Neutrophil (primary cell): ENCODE data around the gene TNIK.
A peak's percentile ranks its signal among the peaks of the same experiment; 100 is the strongest.

Source experiments
- H3K27ac ChIP-seq: fragments of 200-600 bp; sonication (generic); 2 replicates; pipeline ENCODE4 v1.5.1; 2016; ENCODE audit warnings: mild to moderate bottlenecking, moderate library complexity
- H3K27me3 ChIP-seq: fragments of 200-600 bp; sonication (generic); 2 replicates; pipeline ENCODE4 v1.6.0; 2016; ENCODE audit warnings: mild to moderate bottlenecking
- H3K36me3 ChIP-seq: fragments of 200-600 bp; sonication (generic); 2 replicates; pipeline ENCODE4 v1.5.1; 2017
- H3K4me1 ChIP-seq, 2 experiments: fragments of 200-600 bp in 1 of 2; sonication (generic) in 1 of 2; 1 replicate in 1 of 2; 2 replicates in 1 of 2; pipeline versions ENCODE4 v1.5.1 to v1.6.1; 2013 to 2016; ENCODE audit warnings: low read depth in 1 of 2, low read length in 1 of 2, mild to moderate bottlenecking in 1 of 2, moderate library complexity in 1 of 2; ENCODE audit not compliant: control insufficient read depth in 1 of 2, insufficient read depth in 1 of 2
- H3K4me3 ChIP-seq, 2 experiments: fragments of 200-600 bp in 1 of 2; sonication (generic) in 1 of 2; 1 replicate in 1 of 2; 2 replicates in 1 of 2; pipeline ENCODE4 v1.5.1; 2013 to 2016; ENCODE audit warnings: low read depth in 1 of 2, low read length in 1 of 2, mild to moderate bottlenecking in 1 of 2, moderate library complexity in 1 of 2
- H3K9me3 ChIP-seq: fragments of 200-600 bp; sonication (generic); 2 replicates; pipeline ENCODE4 v1.5.1; 2016
- CTCF ChIP-seq: fragments of 200-600 bp; sonication (generic); IDR thresholded peaks from 2 replicates; pipeline ENCODE4 v1.5.1; 2016; ENCODE audit warnings: antibody characterized with exemption

Gene TNIK

GRCh38 chr3:171184372-171184771, 275.8 kb downstream of the TNIK start:
- no peaks in the 10 kb centered on the region for H3K36me3 ChIP-seq
- no peaks in the 10 kb centered on the region for H3K4me1 ChIP-seq
- H3K27me3 ChIP-seq = no peaks in the 10 kb centered on the region
- TF ChIP-seq CTCF = no peak
- H3K4me3 ChIP-seq = no peak overlapping the region
- H3K27ac ChIP-seq = no peak overlapping the region
- no peaks in the 10 kb centered on the region for H3K9me3 ChIP-seq

GRCh38 chr3:171183042-171183441, 277.2 kb downstream of the TNIK start:
- Histone ChIP-seq H3K36me3 (no peaks in the 10 kb centered on the region), H3K27me3 (no peaks in the 10 kb centered on the region), H3K4me3 (no peak overlapping the region), H3K4me1 (peaks cover 5 to 10% of the 10 kb centered on the region in 2 experiments), H3K27ac (no peak overlapping the region), H3K9me3 (no peaks in the 10 kb centered on the region)
- no peak for TF ChIP-seq CTCF

GRCh38 chr3:171181907-171182690, 278.1 kb downstream of the TNIK start:
- no peaks in the 10 kb centered on the region for H3K9me3 ChIP-seq
- no peak overlapping the region for H3K4me3 ChIP-seq
- H3K27ac ChIP-seq = no peak overlapping the region
- H3K36me3 ChIP-seq = no peaks in the 10 kb centered on the region
- no peaks in the 10 kb centered on the region for H3K27me3 ChIP-seq
- peaks cover 5 to 10% of the 10 kb centered on the region in 2 experiments for H3K4me1 ChIP-seq
- TF ChIP-seq CTCF = no peak

- no peak for TF ChIP-seq CTCF
- peaks cover 5 to 13% of the 10 kb centered on the region in 2 experiments for H3K4me1 ChIP-seq
- no peak overlapping the region for H3K4me3 ChIP-seq
- H3K36me3 ChIP-seq = no peaks in the 10 kb centered on the region
- peak overlapping the region; percentile 28 for H3K27ac ChIP-seq
- H3K9me3 ChIP-seq = no peaks in the 10 kb centered on the region
- no peaks in the 10 kb centered on the region for H3K27me3 ChIP-seq
These were observed 281.5 kb downstream of the TNIK start for GRCh38 chr3:171178714-171179113.

GRCh38 chr3:171177553-171177952, 282.7 kb downstream of the TNIK start:
- Histone ChIP-seq H3K4me1 (peaks cover 5 to 14% of the 10 kb centered on the region in 2 experiments), H3K27me3 (no peaks in the 10 kb centered on the region), H3K27ac (no peak overlapping the region), H3K36me3 (no peaks in the 10 kb centered on the region), H3K4me3 (no peak overlapping the region), H3K9me3 (no peaks in the 10 kb centered on the region)
- no peak for TF ChIP-seq CTCF
